ENCODE data around the gene BARX2. TPM values are rescaled to one million over a fixed set of nuclear protein-coding genes. Genes with fewer than 3 reads are reported as not detected.
A peak's percentile ranks its signal among the peaks of the same experiment; 100 is the strongest.

BARX2 gene
- polyA plus RNA-seq, 4 donors = 6.1 to 19.5 (median 15.5) TPM

GRCh38 chr11:129385801-129386200, 10.2 kb downstream of the BARX2 start:
- Histone ChIP-seq H3K4me3 (ENCODE audit: low read depth in 1 of 3, low read length in 3 of 3) (no peak overlapping the region), H3K27ac (ENCODE audit: low read depth in 1 of 3, low read length in 2 of 3) (no peak overlapping the region), H3K9me3 (ENCODE audit: control insufficient read depth in 2 of 2, insufficient read depth in 1 of 2, low read depth in 1 of 2, low read length in 1 of 2) (no peaks in the 10 kb centered on the region), H3K36me3 (ENCODE audit: control insufficient read depth in 3 of 3, insufficient read depth in 2 of 3, low read depth in 1 of 3, low read length in 3 of 3) (no peaks in the 10 kb centered on the region), H3K4me1 (ENCODE audit: control insufficient read depth in 3 of 3, insufficient read depth in 2 of 3, low read depth in 1 of 3, low read length in 2 of 3) (peaks cover 2 to 20% (median 8%) of the 10 kb centered on the region in 3 donors), H3K27me3 (ENCODE audit: control insufficient read depth in 3 of 3, insufficient read depth in 3 of 3, low read length in 3 of 3) (peaks cover 0 to 2% (median 0%) of the 10 kb centered on the region in 3 donors)
- no peak for FAIRE-seq
- no peak for DNase-seq
- 60 to 68% (median 63%) methylated on average over 2 of the region's 2 CpGs for WGBS, 3 donors

- FAIRE-seq (no peak), DNase-seq (peak; percentile 89 to 93)
- Histone ChIP-seq H3K36me3 (ENCODE audit: control insufficient read depth in 3 of 3, insufficient read depth in 2 of 3, low read depth in 1 of 3, low read length in 3 of 3) (no peaks in the 10 kb centered on the region), H3K9me3 (ENCODE audit: control insufficient read depth in 2 of 2, insufficient read depth in 1 of 2, low read depth in 1 of 2, low read length in 1 of 2) (no peaks in the 10 kb centered on the region), H3K27ac (ENCODE audit: low read depth in 1 of 3, low read length in 2 of 3) (peak overlapping the region; percentile 47 to 85 (median 63)), H3K4me1 (ENCODE audit: control insufficient read depth in 3 of 3, insufficient read depth in 2 of 3, low read depth in 1 of 3, low read length in 2 of 3) (peaks cover under 1 to 20% (median 8%) of the 10 kb centered on the region in 3 donors), H3K27me3 (ENCODE audit: control insufficient read depth in 3 of 3, insufficient read depth in 3 of 3, low read length in 3 of 3) (peaks cover 0 to 3% (median 0%) of the 10 kb centered on the region in 3 donors), H3K4me3 (ENCODE audit: low read depth in 1 of 3, low read length in 3 of 3) (no peak overlapping the region)
- 6 to 35% (median 15%) methylated on average over 11 of the region's 11 CpGs for WGBS, 3 donors
These were observed 11.2 kb downstream of the BARX2 start for GRCh38 chr11:129386795-129387397.

GRCh38 chr11:129387434-129387833, 11.8 kb downstream of the BARX2 start:
- peaks cover 0 to 3% (median 0%) of the 10 kb centered on the region in 3 donors for H3K27me3 ChIP-seq (ENCODE audit: control insufficient read depth in 3 of 3, insufficient read depth in 3 of 3, low read length in 3 of 3)
- no peak overlapping the region for H3K4me3 ChIP-seq (ENCODE audit: low read depth in 1 of 3, low read length in 3 of 3)
- DNase-seq (no peak), FAIRE-seq (no peak)
- H3K27ac ChIP-seq (ENCODE audit: low read depth in 1 of 3, low read length in 2 of 3) = peak overlapping the region in 2 of 3 donors; percentile 63 to 85
- 19 to 47% (median 26%) methylated on average over 1 of the region's 1 CpG for WGBS, 3 donors
- H3K4me1 ChIP-seq (ENCODE audit: control insufficient read depth in 3 of 3, insufficient read depth in 2 of 3, low read depth in 1 of 3, low read length in 2 of 3) = peaks cover 3 to 20% (median 8%) of the 10 kb centered on the region in 3 donors
- no peaks in the 10 kb centered on the region for H3K36me3 ChIP-seq (ENCODE audit: control insufficient read depth in 3 of 3, insufficient read depth in 2 of 3, low read depth in 1 of 3, low read length in 3 of 3)
- H3K9me3 ChIP-seq (ENCODE audit: control insufficient read depth in 2 of 2, insufficient read depth in 1 of 2, low read depth in 1 of 2, low read length in 1 of 2) = no peaks in the 10 kb centered on the region

GRCh38 chr11:129388824-129389223, 13.2 kb downstream of the BARX2 start:
- Histone ChIP-seq H3K36me3 (ENCODE audit: control insufficient read depth in 3 of 3, insufficient read depth in 2 of 3, low read depth in 1 of 3, low read length in 3 of 3) (no peaks in the 10 kb centered on the region), H3K9me3 (ENCODE audit: control insufficient read depth in 2 of 2, insufficient read depth in 1 of 2, low read depth in 1 of 2, low read length in 1 of 2) (no peaks in the 10 kb centered on the region), H3K4me1 (ENCODE audit: control insufficient read depth in 3 of 3, insufficient read depth in 2 of 3, low read depth in 1 of 3, low read length in 2 of 3) (peaks cover 3 to 20% (median 3%) of the 10 kb centered on the region in 3 donors), H3K27me3 (ENCODE audit: control insufficient read depth in 3 of 3, insufficient read depth in 3 of 3, low read length in 3 of 3) (peaks cover 0 to 3% (median 0%) of the 10 kb centered on the region in 3 donors), H3K4me3 (ENCODE audit: low read depth in 1 of 3, low read length in 3 of 3) (no peak overlapping the region), H3K27ac (ENCODE audit: low read depth in 1 of 3, low read length in 2 of 3) (no peak overlapping the region)
- no peak for FAIRE-seq
- DNase-seq = peak in 1 of 2 donors; percentile 63
- whole genome bisulfite sequencing, 3 donors = 18 to 51% (median 31%) methylated on average over 2 of the region's 2 CpGs

- H3K4me3 ChIP-seq (ENCODE audit: low read depth in 1 of 3, low read length in 3 of 3) = no peak overlapping the region
- H3K4me1 ChIP-seq (ENCODE audit: control insufficient read depth in 3 of 3, insufficient read depth in 2 of 3, low read depth in 1 of 3, low read length in 2 of 3) = peaks cover 3 to 20% (median 3%) of the 10 kb centered on the region in 3 donors
- H3K27ac ChIP-seq (ENCODE audit: low read depth in 1 of 3, low read length in 2 of 3) = no peak overlapping the region
- DNase-seq = no peak
- WGBS, 3 donors = 83 to 94% (median 88%) methylated on average over 4 of the region's 4 CpGs
- no peaks in the 10 kb centered on the region for H3K9me3 ChIP-seq (ENCODE audit: control insufficient read depth in 2 of 2, insufficient read depth in 1 of 2, low read depth in 1 of 2, low read length in 1 of 2)
- FAIRE-seq = no peak
- H3K36me3 ChIP-seq (ENCODE audit: control insufficient read depth in 3 of 3, insufficient read depth in 2 of 3, low read depth in 1 of 3, low read length in 3 of 3) = no peaks in the 10 kb centered on the region
- H3K27me3 ChIP-seq (ENCODE audit: control insufficient read depth in 3 of 3, insufficient read depth in 3 of 3, low read length in 3 of 3) = peaks cover 0 to 3% (median 0%) of the 10 kb centered on the region in 3 donors
These were observed 14.7 kb downstream of the BARX2 start for GRCh38 chr11:129390303-129390821.

- 46 to 48% (median 47%) methylated on average over 5 of the region's 5 CpGs for WGBS, 3 donors
- no peak overlapping the region for H3K4me3 ChIP-seq (ENCODE audit: low read depth in 1 of 3, low read length in 3 of 3)
- H3K27ac ChIP-seq (ENCODE audit: low read depth in 1 of 3, low read length in 2 of 3) = no peak overlapping the region
- H3K9me3 ChIP-seq (ENCODE audit: control insufficient read depth in 2 of 2, insufficient read depth in 1 of 2, low read depth in 1 of 2, low read length in 1 of 2) = no peaks in the 10 kb centered on the region
- FAIRE-seq = no peak
- H3K27me3 ChIP-seq (ENCODE audit: control insufficient read depth in 3 of 3, insufficient read depth in 3 of 3, low read length in 3 of 3) = peaks cover 0 to 3% (median 0%) of the 10 kb centered on the region in 3 donors
- peaks cover 3 to 20% (median 3%) of the 10 kb centered on the region in 3 donors for H3K4me1 ChIP-seq (ENCODE audit: control insufficient read depth in 3 of 3, insufficient read depth in 2 of 3, low read depth in 1 of 3, low read length in 2 of 3)
- no peak for DNase-seq
- H3K36me3 ChIP-seq (ENCODE audit: control insufficient read depth in 3 of 3, insufficient read depth in 2 of 3, low read depth in 1 of 3, low read length in 3 of 3) = no peaks in the 10 kb centered on the region
These were observed 15.7 kb downstream of the BARX2 start for GRCh38 chr11:129391360-129391759.

GRCh38 chr11:129391821-129392220, 16.2 kb downstream of the BARX2 start:
- 53 to 58% (median 56%) methylated on average over 6 of the region's 6 CpGs for WGBS, 3 donors
- no peaks in the 10 kb centered on the region for H3K9me3 ChIP-seq (ENCODE audit: control insufficient read depth in 2 of 2, insufficient read depth in 1 of 2, low read depth in 1 of 2, low read length in 1 of 2)
- no peak overlapping the region for H3K4me3 ChIP-seq (ENCODE audit: low read depth in 1 of 3, low read length in 3 of 3)
- FAIRE-seq (no peak), DNase-seq (peak in 1 of 2 donors; percentile 48)
- no peaks in the 10 kb centered on the region for H3K36me3 ChIP-seq (ENCODE audit: control insufficient read depth in 3 of 3, insufficient read depth in 2 of 3, low read depth in 1 of 3, low read length in 3 of 3)
- H3K27me3 ChIP-seq (ENCODE audit: control insufficient read depth in 3 of 3, insufficient read depth in 3 of 3, low read length in 3 of 3) = peaks cover 0 to 3% (median 0%) of the 10 kb centered on the region in 3 donors
- peaks cover 0 to 15% (median 3%) of the 10 kb centered on the region in 3 donors for H3K4me1 ChIP-seq (ENCODE audit: control insufficient read depth in 3 of 3, insufficient read depth in 2 of 3, low read depth in 1 of 3, low read length in 2 of 3)
- H3K27ac ChIP-seq (ENCODE audit: low read depth in 1 of 3, low read length in 2 of 3) = no peak overlapping the region

- no peak overlapping the region for H3K4me3 ChIP-seq (ENCODE audit: low read depth in 1 of 3, low read length in 3 of 3)
- no peak for FAIRE-seq
- H3K9me3 ChIP-seq (ENCODE audit: control insufficient read depth in 2 of 2, insufficient read depth in 1 of 2, low read depth in 1 of 2, low read length in 1 of 2) = no peaks in the 10 kb centered on the region
- peaks cover 0 to 4% (median 3%) of the 10 kb centered on the region in 3 donors for H3K4me1 ChIP-seq (ENCODE audit: control insufficient read depth in 3 of 3, insufficient read depth in 2 of 3, low read depth in 1 of 3, low read length in 2 of 3)
- 77 to 90% (median 90%) methylated on average over 1 of the region's 1 CpG for WGBS, 3 donors
- peaks cover 0 to 3% (median 0%) of the 10 kb centered on the region in 3 donors for H3K27me3 ChIP-seq (ENCODE audit: control insufficient read depth in 3 of 3, insufficient read depth in 3 of 3, low read length in 3 of 3)
- no peak for DNase-seq
- H3K36me3 ChIP-seq (ENCODE audit: control insufficient read depth in 3 of 3, insufficient read depth in 2 of 3, low read depth in 1 of 3, low read length in 3 of 3) = no peaks in the 10 kb centered on the region
- no peak overlapping the region for H3K27ac ChIP-seq (ENCODE audit: low read depth in 1 of 3, low read length in 2 of 3)
These were observed 17.3 kb downstream of the BARX2 start for GRCh38 chr11:129392995-129393394.

All from small intestine (tissue), 7 donors.